ENCODE results near the gene PUSL1.

The PUSL1 gene

DNA sequence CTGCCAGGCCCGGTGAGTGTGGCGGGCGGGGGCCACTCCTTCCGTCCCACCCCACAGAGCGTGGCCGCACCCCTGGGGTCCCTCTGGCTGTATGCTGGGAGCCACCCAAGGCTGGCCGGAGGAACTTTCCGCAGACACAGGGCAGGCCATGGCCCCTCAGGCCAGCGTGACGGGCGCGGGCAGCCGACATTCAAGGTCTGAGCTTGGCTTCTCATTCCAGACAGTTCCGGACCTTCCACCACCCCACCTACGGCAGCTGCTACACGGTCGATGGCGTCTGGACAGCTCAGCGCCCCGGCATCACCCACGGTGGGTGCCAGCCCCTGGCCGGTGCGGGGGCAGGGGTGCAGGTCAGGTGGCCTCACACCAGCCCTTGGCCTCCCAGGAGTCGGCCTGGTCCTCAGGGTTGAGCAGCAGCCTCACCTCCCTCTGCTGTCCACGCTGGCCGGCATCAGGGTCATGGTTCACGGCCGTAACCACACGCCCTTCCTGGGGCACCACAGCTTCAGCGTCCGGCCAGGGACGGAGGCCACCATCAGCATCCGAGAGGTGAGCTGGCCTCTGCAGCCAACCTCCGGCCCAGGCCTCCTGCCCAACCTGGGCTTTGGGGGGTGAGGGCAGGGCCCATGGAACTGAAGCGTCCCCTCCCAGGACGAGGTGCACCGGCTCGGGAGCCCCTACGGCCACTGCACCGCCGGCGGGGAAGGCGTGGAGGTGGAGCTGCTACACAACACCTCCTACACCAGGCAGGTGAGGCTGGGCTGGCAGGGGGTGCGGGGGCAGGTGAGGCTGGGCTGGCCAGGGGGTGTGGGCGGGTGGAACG is 20.9 kb upstream of the PUSL1 start:
- Histone ChIP-seq H3K4me3 (ENCODE audit: extremely low read depth, insufficient read depth, low read length, poor library complexity, severe bottlenecking) (no peak overlapping the region), H3K4me1 (ENCODE audit: control insufficient read depth, insufficient read depth, low read length, poor library complexity, severe bottlenecking) (no peaks in the 10 kb centered on the region), H3K27ac (ENCODE audit: low read depth, low read length, severe bottlenecking) (no peak overlapping the region), H3K36me3 (ENCODE audit: control insufficient read depth, insufficient read depth, low read length) (no peaks in the 10 kb centered on the region), H3K9me3 (ENCODE audit: control insufficient read depth, low read length) (no peaks in the 10 kb centered on the region)
- WGBS, 2 experiments (ENCODE audit: insufficient coverage in 2 of 2): 92 to 95% methylated on average over 34 to 35 of the region's 46 CpGs

- WGBS, 2 experiments (ENCODE audit: insufficient coverage in 2 of 2): 60 to 66% methylated on average over 14 of the region's 15 CpGs
- Histone ChIP-seq H3K36me3 (ENCODE audit: control insufficient read depth, insufficient read depth, low read length) (peaks cover under 1% of the 10 kb centered on the region), H3K27ac (ENCODE audit: low read depth, low read length, severe bottlenecking) (no peak overlapping the region), H3K4me3 (ENCODE audit: extremely low read depth, insufficient read depth, low read length, poor library complexity, severe bottlenecking) (no peak overlapping the region), H3K4me1 (ENCODE audit: control insufficient read depth, insufficient read depth, low read length, poor library complexity, severe bottlenecking) (no peaks in the 10 kb centered on the region), H3K9me3 (ENCODE audit: control insufficient read depth, low read length) (no peaks in the 10 kb centered on the region)
Observed at GRCh38 chr1:1290238-1290731, 18.1 kb upstream of the PUSL1 start.

GRCh38 chr1:1291023-1291528 is 17.3 kb upstream of the PUSL1 start:
- 88 to 90% methylated on average over 19 to 26 of the region's 28 CpGs for WGBS, 2 experiments (ENCODE audit: insufficient coverage in 2 of 2)
- H3K27ac ChIP-seq (ENCODE audit: low read depth, low read length, severe bottlenecking): no peak overlapping the region
- H3K4me3 ChIP-seq (ENCODE audit: extremely low read depth, insufficient read depth, low read length, poor library complexity, severe bottlenecking): no peak overlapping the region
- H3K4me1 ChIP-seq (ENCODE audit: control insufficient read depth, insufficient read depth, low read length, poor library complexity, severe bottlenecking): no peaks in the 10 kb centered on the region
- H3K36me3 ChIP-seq (ENCODE audit: control insufficient read depth, insufficient read depth, low read length): peaks cover 4% of the 10 kb centered on the region
- no peaks in the 10 kb centered on the region for H3K9me3 ChIP-seq (ENCODE audit: control insufficient read depth, low read length)

DNA sequence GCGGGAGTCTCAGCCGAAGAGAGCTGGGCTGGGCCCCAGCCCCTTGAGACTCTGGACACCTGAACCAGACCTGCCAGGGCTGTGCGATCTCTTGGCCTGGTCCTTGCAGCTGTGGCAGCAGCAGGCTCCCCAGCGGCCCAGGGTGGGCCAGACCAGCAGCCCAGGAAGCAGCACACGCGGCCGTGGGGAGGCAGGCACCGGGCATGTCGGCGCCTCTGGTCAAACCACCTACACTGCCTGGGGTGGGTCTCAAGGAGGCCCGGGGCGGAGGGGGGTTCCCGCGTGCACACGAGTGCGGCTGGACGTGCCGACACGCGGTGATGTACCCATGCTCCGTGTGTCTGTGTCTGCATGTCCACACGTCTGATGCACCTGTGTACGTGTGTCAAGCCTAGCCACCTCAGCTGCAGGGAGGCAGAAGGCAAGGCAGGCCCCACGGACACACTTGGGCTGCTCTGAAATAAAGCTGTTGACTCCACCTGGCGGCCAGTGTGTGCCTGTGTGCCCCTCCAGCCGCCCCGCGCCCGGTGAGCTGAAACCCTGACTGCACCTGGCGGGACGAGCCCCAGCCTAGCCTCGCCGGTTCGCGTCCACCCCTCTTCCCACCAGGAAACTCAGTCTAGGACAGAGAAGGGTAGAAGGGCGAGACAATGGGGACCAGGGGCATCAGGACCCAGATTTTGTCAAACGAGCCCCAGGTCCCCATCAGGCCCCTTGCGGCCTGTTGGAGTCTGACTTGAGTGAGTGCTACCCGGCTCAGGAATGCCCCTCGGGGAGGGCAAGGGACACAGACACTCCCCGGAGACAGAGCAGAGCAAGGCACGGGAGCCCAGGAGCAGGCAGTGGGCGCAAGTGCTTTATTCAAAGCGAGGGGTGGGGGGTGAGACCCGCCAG is 16.6 kb upstream of the PUSL1 start:
- 63 to 65% methylated on average over 40 to 41 of the region's 45 CpGs for WGBS, 2 experiments (ENCODE audit: insufficient coverage in 2 of 2)
- no peaks in the 10 kb centered on the region for H3K9me3 ChIP-seq (ENCODE audit: control insufficient read depth, low read length)
- no peak overlapping the region for H3K4me3 ChIP-seq (ENCODE audit: extremely low read depth, insufficient read depth, low read length, poor library complexity, severe bottlenecking)

GRCh38 chr1:1292442-1292779 is 16.0 kb upstream of the PUSL1 start:
- no peak overlapping the region for H3K27ac ChIP-seq (ENCODE audit: low read depth, low read length, severe bottlenecking)
- 92 to 95% methylated on average over 9 of the region's 9 CpGs for WGBS, 2 experiments (ENCODE audit: insufficient coverage in 2 of 2)
- no peak overlapping the region for H3K4me3 ChIP-seq (ENCODE audit: extremely low read depth, insufficient read depth, low read length, poor library complexity, severe bottlenecking)
- no peaks in the 10 kb centered on the region for H3K4me1 ChIP-seq (ENCODE audit: control insufficient read depth, insufficient read depth, low read length, poor library complexity, severe bottlenecking)
- no peaks in the 10 kb centered on the region for H3K9me3 ChIP-seq (ENCODE audit: control insufficient read depth, low read length)
- peaks cover 6% of the 10 kb centered on the region for H3K36me3 ChIP-seq (ENCODE audit: control insufficient read depth, insufficient read depth, low read length)

More for the DNA sequence above, 16.6 kb upstream of the PUSL1 start:
- H3K27ac ChIP-seq (ENCODE audit: low read depth, low read length, severe bottlenecking): no peak overlapping the region
- peaks cover 6% of the 10 kb centered on the region for H3K36me3 ChIP-seq (ENCODE audit: control insufficient read depth, insufficient read depth, low read length)
- H3K4me1 ChIP-seq (ENCODE audit: control insufficient read depth, insufficient read depth, low read length, poor library complexity, severe bottlenecking): no peaks in the 10 kb centered on the region

- 95 to 96% methylated on average over 17 to 18 of the region's 18 CpGs for WGBS, 2 experiments (ENCODE audit: insufficient coverage in 2 of 2)
- Histone ChIP-seq H3K4me1 (ENCODE audit: control insufficient read depth, insufficient read depth, low read length, poor library complexity, severe bottlenecking) (no peaks in the 10 kb centered on the region), H3K9me3 (ENCODE audit: control insufficient read depth, low read length) (no peaks in the 10 kb centered on the region), H3K4me3 (ENCODE audit: extremely low read depth, insufficient read depth, low read length, poor library complexity, severe bottlenecking) (no peak overlapping the region), H3K27ac (ENCODE audit: low read depth, low read length, severe bottlenecking) (no peak overlapping the region), H3K36me3 (ENCODE audit: control insufficient read depth, insufficient read depth, low read length) (peaks cover 10% of the 10 kb centered on the region)
Observed at GRCh38 chr1:1292851-1293250, 15.5 kb upstream of the PUSL1 start.

- Histone ChIP-seq H3K36me3 (ENCODE audit: control insufficient read depth, insufficient read depth, low read length) (peaks cover 13% of the 10 kb centered on the region), H3K4me3 (ENCODE audit: extremely low read depth, insufficient read depth, low read length, poor library complexity, severe bottlenecking) (no peak overlapping the region), H3K9me3 (ENCODE audit: control insufficient read depth, low read length) (no peaks in the 10 kb centered on the region), H3K4me1 (ENCODE audit: control insufficient read depth, insufficient read depth, low read length, poor library complexity, severe bottlenecking) (no peaks in the 10 kb centered on the region), H3K27ac (ENCODE audit: low read depth, low read length, severe bottlenecking) (no peak overlapping the region)
- 95 to 97% methylated on average over 70 to 81 of the region's 94 CpGs for WGBS, 2 experiments (ENCODE audit: insufficient coverage in 2 of 2)
Observed at GRCh38 chr1:1293263-1294249, 14.8 kb upstream of the PUSL1 start.

GRCh38 chr1:1294250-1294890 is 14.0 kb upstream of the PUSL1 start:
- 95 to 99% methylated on average over 53 to 54 of the region's 58 CpGs for WGBS, 2 experiments (ENCODE audit: insufficient coverage in 2 of 2)
- Histone ChIP-seq H3K36me3 (ENCODE audit: control insufficient read depth, insufficient read depth, low read length) (peaks cover 13% of the 10 kb centered on the region), H3K27ac (ENCODE audit: low read depth, low read length, severe bottlenecking) (no peak overlapping the region), H3K4me3 (ENCODE audit: extremely low read depth, insufficient read depth, low read length, poor library complexity, severe bottlenecking) (no peak overlapping the region), H3K9me3 (ENCODE audit: control insufficient read depth, low read length) (no peaks in the 10 kb centered on the region), H3K4me1 (ENCODE audit: control insufficient read depth, insufficient read depth, low read length, poor library complexity, severe bottlenecking) (no peaks in the 10 kb centered on the region)

DNA sequence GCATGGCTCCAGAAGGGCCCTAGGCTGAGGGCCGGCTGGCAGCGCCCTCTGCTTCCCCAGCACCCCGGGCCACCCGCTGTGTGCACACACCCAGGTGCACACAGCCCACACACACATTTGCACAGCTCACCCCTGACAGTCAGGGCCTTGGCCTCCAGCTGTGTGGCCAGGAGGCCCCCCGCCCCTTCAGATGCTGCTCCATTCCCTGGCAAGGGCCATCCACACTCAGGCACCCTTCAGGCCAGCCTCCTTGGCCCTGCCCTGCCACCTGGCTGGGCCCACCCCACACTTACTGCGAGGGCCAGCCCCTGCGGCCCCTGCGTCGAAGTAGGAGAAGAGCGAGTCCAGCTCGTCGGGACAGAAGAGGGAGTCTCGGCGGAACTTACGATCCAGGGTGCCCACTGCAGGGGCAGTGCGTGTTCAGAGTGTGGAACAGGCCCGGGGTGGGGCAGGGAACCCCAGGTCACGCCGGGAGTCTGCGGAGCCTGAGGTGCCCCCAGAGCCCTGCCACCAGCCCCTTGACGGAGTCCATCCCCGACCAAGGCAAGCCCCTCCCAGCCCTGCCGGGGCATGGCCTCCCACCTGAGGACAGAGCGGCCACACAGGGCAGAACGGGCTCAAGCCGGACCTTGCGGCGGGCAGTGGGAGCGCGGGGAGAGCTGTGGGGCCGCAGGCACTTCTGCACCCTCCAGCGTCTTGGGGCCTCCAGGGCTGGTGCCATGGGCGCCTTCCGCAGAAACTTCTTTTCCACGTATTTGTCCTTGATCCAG is 13.1 kb upstream of the PUSL1 start:
- Histone ChIP-seq H3K4me1 (ENCODE audit: control insufficient read depth, insufficient read depth, low read length, poor library complexity, severe bottlenecking) (no peaks in the 10 kb centered on the region), H3K27ac (ENCODE audit: low read depth, low read length, severe bottlenecking) (no peak overlapping the region), H3K36me3 (ENCODE audit: control insufficient read depth, insufficient read depth, low read length) (peaks cover 16% of the 10 kb centered on the region), H3K4me3 (ENCODE audit: extremely low read depth, insufficient read depth, low read length, poor library complexity, severe bottlenecking) (no peak overlapping the region), H3K9me3 (ENCODE audit: control insufficient read depth, low read length) (no peaks in the 10 kb centered on the region)
- 92 to 93% methylated on average over 32 to 35 of the region's 35 CpGs for WGBS, 2 experiments (ENCODE audit: insufficient coverage in 2 of 2)
